ENCODE results near the gene KLHL24. TPM values are rescaled to one million over a fixed set of nuclear protein-coding genes. Genes with fewer than 3 reads are reported as not detected.
"Not testable (repeated sequence)": the region's sequence is repeated elsewhere in the genome, so short reads cannot be mapped to it uniquely, and the experiment has no call there.

The KLHL24 gene
- 28.9 TPM for total RNA-seq
- long read RNA-seq, full-length matches to known transcripts, result 12 of 41 reads
- long read RNA-seq, partial matches to known transcripts, result 13 of 41 reads
- long read RNA-seq, other reads (novel, unspliced or antisense), result 16 of 41 reads

- peak; percentile 97 for DNase-seq (ENCODE audit: low spot score)
Observed at GRCh38 chr3:183635431-183636220, at the start of gene KLHL24. KLHL24 (plus strand) TSS chr3:183635623; CDS start chr3:183650357, 14,734 bp downstream.

- DNase-seq (ENCODE audit: low spot score), result no peak
Observed at GRCh38 chr3:183586477-183586876, 48.9 kb upstream of the KLHL24 start.

GRCh38 chr3:183587336-183587735 is 48.1 kb upstream of the KLHL24 start:
- DNase-seq (ENCODE audit: low spot score), result no peak

- no peak for DNase-seq (ENCODE audit: low spot score)
Observed at GRCh38 chr3:183590442-183590841, 45.0 kb upstream of the KLHL24 start.

- DNase-seq (ENCODE audit: low spot score), result no peak
Observed at GRCh38 chr3:183591881-183592521, 43.4 kb upstream of the KLHL24 start.

- DNase-seq (ENCODE audit: low spot score), result no peak
Observed at GRCh38 chr3:183592821-183593220, 42.6 kb upstream of the KLHL24 start.

- DNase-seq (ENCODE audit: low spot score), result no peak
Observed at GRCh38 chr3:183594636-183595035, 40.8 kb upstream of the KLHL24 start.

GRCh38 chr3:183597959-183598358 is 37.5 kb upstream of the KLHL24 start:
- DNase-seq (ENCODE audit: low spot score), result no peak

GRCh38 chr3:183611326-183611725 is 24.1 kb upstream of the KLHL24 start:
- not testable (repeated sequence) for DNase-seq (ENCODE audit: low spot score)

GRCh38 chr3:183613366-183614285 is 21.8 kb upstream of the KLHL24 start:
- DNase-seq (ENCODE audit: low spot score), result no peak

GRCh38 chr3:183618542-183618941 is 16.9 kb upstream of the KLHL24 start:
- no peak for DNase-seq (ENCODE audit: low spot score)

- DNase-seq (ENCODE audit: low spot score), result no peak
Observed at GRCh38 chr3:183619010-183619409, 16.4 kb upstream of the KLHL24 start.

- DNase-seq (ENCODE audit: low spot score), result no peak
Observed at GRCh38 chr3:183619624-183620251, 15.7 kb upstream of the KLHL24 start.

GRCh38 chr3:183620252-183620628 is 15.2 kb upstream of the KLHL24 start:
- no peak for DNase-seq (ENCODE audit: low spot score)

GRCh38 chr3:183622473-183622872 is 12.9 kb upstream of the KLHL24 start:
- not testable (repeated sequence) for DNase-seq (ENCODE audit: low spot score)

- no peak for DNase-seq (ENCODE audit: low spot score)
Observed at GRCh38 chr3:183626877-183627594, 8.4 kb upstream of the KLHL24 start.

GRCh38 chr3:183629546-183630301 is 5.7 kb upstream of the KLHL24 start:
- DNase-seq (ENCODE audit: low spot score), result no peak

GRCh38 chr3:183631715-183632114 is 3.7 kb upstream of the KLHL24 start:
- no peak for DNase-seq (ENCODE audit: low spot score)

GRCh38 chr3:183632725-183633124 is 2.7 kb upstream of the KLHL24 start:
- DNase-seq (ENCODE audit: low spot score), result not testable (repeated sequence)

GRCh38 chr3:183634707-183635106 is 716 bp upstream of the KLHL24 start:
- no peak for DNase-seq (ENCODE audit: low spot score)

Data from mesenteric fat pad (tissue), 1 donor.